Mammary epithelial cell (primary cell): ENCODE results near the gene DNAJC16.

Experiments used
- CTCF ChIP-seq, 2 donors: IDR thresholded peaks in 1 of 2; conservative IDR thresholded peaks in 1 of 2; 2 replicates each; pipeline ENCODE4 v1.5.1; 2011 to 2012; ENCODE audit warnings: inconsistent platforms in 2 of 2, low read length in 2 of 2, mild to moderate bottlenecking in 2 of 2, control low read depth in 1 of 2, low read depth in 1 of 2; ENCODE audit not compliant: insufficient read depth in 1 of 2; ENCODE audit errors: extremely low read depth in 1 of 2
- EZH2 ChIP-seq: IDR thresholded peaks from 2 replicates; pipeline ENCODE4 v1.6.1; 2012; ENCODE audit warnings: low read length, inconsistent platforms, borderline replicate concordance

- no peak for TF ChIP-seq CTCF (conservative IDR thresholded peaks at IDR 0.05 in 1 of 2, IDR thresholded peaks at IDR 0.05 in 1 of 2; ENCODE audit: extremely low read depth in 1 of 2, insufficient read depth in 1 of 2, low read depth in 1 of 2, low read length in 2 of 2)
- no peak for TF ChIP-seq EZH2
These were observed 92.2 kb downstream of the DNAJC16 start for GRCh38 chr1:15618655-15619525.
